ENCODE data around the gene CAMK2B.

- TF ChIP-seq POLR2A (IDR thresholded peaks at IDR 0.05; ENCODE audit: low read length) (no peak), GATA1 (IDR thresholded peaks at IDR 0.05; ENCODE audit: low read depth, low read length) (no peak)
These were observed 1.1 kb upstream of the CAMK2B start for GRCh38 chr7:44326261-44327125.

Measured in erythroblast (primary cell).